ENCODE results near the gene TJP3. TPM values are rescaled to one million over a fixed set of nuclear protein-coding genes. Genes with fewer than 3 reads are reported as not detected.

Gene TJP3
- total RNA-seq, 4 donors from 2014 or later, result 29.7 to 43.7 (median 39.8) TPM

GRCh38 chr19:3770136-3770999 is 62.2 kb downstream of the TJP3 start:
- Histone ChIP-seq H3K27me3 (no peaks in the 10 kb centered on the region), H3K36me3 (peaks cover 20 to 31% of the 10 kb centered on the region in 2 donors), H3K9me3 (no peaks in the 10 kb centered on the region), H3K4me3 (replicated peaks in 1 of 3) (no peak overlapping the region), H3K27ac (no peak overlapping the region), H3K4me1 (no peaks in the 10 kb centered on the region)
- no peak for TF ChIP-seq CTCF (IDR thresholded peaks at IDR 0.05)
- TF ChIP-seq POLR2A (IDR thresholded peaks at IDR 0.05), result no peak
- 70 to 72% methylated on average over 18 to 25 of the region's 53 CpGs for WGBS, 2 donors
- DNase-seq, result no peak
- intact Hi-C loops (cut with DNase I), result no loop called here

- H3K27ac ChIP-seq, result no peak overlapping the region
Observed at GRCh38 chr19:3771000-3771905, 63.1 kb downstream of the TJP3 start.

GRCh38 chr19:3771906-3772455 is 63.8 kb downstream of the TJP3 start, which contains the start of gene RAX2:
RAX2 (minus strand) TSS chr19:3772228; CDS start chr19:3771742, 486 bp downstream.
- TF ChIP-seq POLR2A (IDR thresholded peaks at IDR 0.05) (no peak), CTCF (IDR thresholded peaks at IDR 0.05) (no peak)
- no peak for DNase-seq
- H3K27me3 ChIP-seq, result no peaks in the 10 kb centered on the region
- no peaks in the 10 kb centered on the region for H3K4me1 ChIP-seq
- no peaks in the 10 kb centered on the region for H3K9me3 ChIP-seq
- H3K27ac ChIP-seq, result no peak within 1 kb of the TSS
- H3K36me3 ChIP-seq, result peaks cover 14 to 16% of the 10 kb centered on the region in 2 donors
- no peak within 1 kb of the TSS for H3K4me3 ChIP-seq (replicated peaks in 1 of 3)
- intact Hi-C loops (cut with DNase I), result no loop called here
- WGBS, 2 donors, result 51 to 60% methylated on average over 12 to 23 of the region's 23 CpGs

More at GRCh38 chr19:3771000-3771905, 63.1 kb downstream of the TJP3 start:
- TF ChIP-seq CTCF (IDR thresholded peaks at IDR 0.05), result no peak
- no peak for TF ChIP-seq POLR2A (IDR thresholded peaks at IDR 0.05)
- H3K9me3 ChIP-seq, result no peaks in the 10 kb centered on the region
- no peaks in the 10 kb centered on the region for H3K4me1 ChIP-seq
- no peak for DNase-seq
- no peak overlapping the region for H3K4me3 ChIP-seq (replicated peaks in 1 of 3)
- WGBS, 2 donors, result 75 to 76% methylated on average over 28 to 33 of the region's 35 CpGs
- H3K27me3 ChIP-seq, result no peaks in the 10 kb centered on the region
- intact Hi-C loops (cut with DNase I), result no loop called here
- H3K36me3 ChIP-seq, result peaks cover 20 to 24% of the 10 kb centered on the region in 2 donors

- WGBS, 2 donors, result 82 to 87% methylated on average over 12 of the region's 12 CpGs
- Histone ChIP-seq H3K9me3 (no peaks in the 10 kb centered on the region), H3K36me3 (no peaks in the 10 kb centered on the region), H3K27ac (no peak overlapping the region), H3K4me3 (replicated peaks in 1 of 3) (no peak overlapping the region), H3K4me1 (no peaks in the 10 kb centered on the region), H3K27me3 (no peaks in the 10 kb centered on the region)
- TF ChIP-seq POLR2A (IDR thresholded peaks at IDR 0.05), result no peak
- no peak for TF ChIP-seq CTCF (IDR thresholded peaks at IDR 0.05)
- DNase-seq, result no peak
- intact Hi-C loops (cut with DNase I), result no loop called here
Observed at GRCh38 chr19:3773814-3774515, 65.8 kb downstream of the TJP3 start.
